ENCODE results near the gene NRIP1. TPM values are rescaled to one million over a fixed set of nuclear protein-coding genes. Genes with fewer than 3 reads are reported as not detected.

NRIP1 gene
- total RNA-seq, 1 experiment from 2014 or later = 10.4 TPM

DNA sequence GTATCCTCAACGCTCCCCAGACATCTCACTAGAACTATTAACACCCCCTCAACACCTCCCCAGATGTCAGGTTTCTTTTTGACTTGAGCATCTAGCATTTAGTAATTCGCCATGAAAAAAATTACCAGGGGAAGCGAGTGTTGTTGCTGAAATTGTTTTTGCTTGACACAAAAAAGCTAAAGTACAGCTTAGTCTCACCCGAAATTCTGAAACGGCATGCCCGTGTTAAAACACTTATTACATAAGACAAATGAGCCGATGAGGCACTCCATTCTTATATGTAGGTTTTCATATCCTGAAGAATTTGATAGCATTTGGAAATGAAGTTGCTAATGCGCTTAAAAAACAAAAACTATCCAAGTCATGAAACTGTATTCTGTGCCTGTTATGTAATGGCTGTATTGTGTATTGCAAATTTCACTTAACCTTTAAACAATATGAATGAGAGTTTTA lies 1.3 kb upstream of the NRIP1 start:
- DNase-seq = no peak
- H2AK5ac ChIP-seq (ENCODE audit: insufficient read length, low read length) = no peak overlapping the region

More for the DNA sequence above, 1.3 kb upstream of the NRIP1 start:
- no peak overlapping the region for H2BK12ac ChIP-seq (ENCODE audit: insufficient read length, low read depth, low read length)
- no peaks in the 10 kb centered on the region for H3K9me3 ChIP-seq (ENCODE audit: control insufficient read depth, low read depth, low read length)
- H3K79me1 ChIP-seq (ENCODE audit: insufficient read depth, low read depth, low read length, poor library complexity, severe bottlenecking) = no peaks in the 10 kb centered on the region
- no peak overlapping the region for H2AFZ ChIP-seq (ENCODE audit: low read length)
- H3K23me2 ChIP-seq (ENCODE audit: insufficient read length, low read depth, low read length, poor library complexity, severe bottlenecking) = peaks cover 9% of the 10 kb centered on the region
- Mint-ChIP-seq H3K4me3 (peak overlapping the region; percentile 89 to 94), H3K27me3 (ENCODE audit: low read depth) (peaks cover 35% of the 10 kb centered on the region), H3K36me3 (ENCODE audit: insufficient read depth in 1 of 3, low read depth in 3 of 3) (no peaks in the 10 kb centered on the region; a peak in 1 of 7 replicates), H3K27ac (no peak overlapping the region), H3K9me3 (no peaks in the 10 kb centered on the region), H3K4me1 (peaks cover 37 to 38% of the 10 kb centered on the region in 2 experiments)
- no peak overlapping the region for H4K5ac ChIP-seq (ENCODE audit: insufficient read length, low read depth, low read length)
- no peak overlapping the region for H2BK120ac ChIP-seq (ENCODE audit: low read depth, low read length, poor library complexity, severe bottlenecking)
- no peak overlapping the region for H3T11ph ChIP-seq (ENCODE audit: low read length)
- no peak overlapping the region for H3K14ac ChIP-seq (ENCODE audit: insufficient read depth, low read length)
- H2BK5ac ChIP-seq (ENCODE audit: insufficient read length, low read length) = no peak overlapping the region
- no CpG with 5 or more reads among the region's 8 CpGs for WGBS (ENCODE audit: extremely low coverage, insufficient read length, low lambda C conversion rate)
- H2BK15ac ChIP-seq (ENCODE audit: low read depth, low read length) = no peak overlapping the region
- H4K20me1 ChIP-seq (ENCODE audit: control insufficient read depth, insufficient read depth, insufficient read length) = no peaks in the 10 kb centered on the region
- H3K9ac ChIP-seq (ENCODE audit: extremely low read depth, insufficient read length, low read length) = no peak overlapping the region
- H3K18ac ChIP-seq (ENCODE audit: insufficient read length, low read depth, low read length) = no peak overlapping the region
- H3K27ac ChIP-seq (ENCODE audit: insufficient read length, low read depth, low read length) = no peak overlapping the region
- H3K4me2 ChIP-seq (ENCODE audit: insufficient read depth, insufficient read length, low read length) = peak overlapping the region; percentile 52
- H3K79me2 ChIP-seq (ENCODE audit: insufficient read depth, low read length) = peaks cover 3% of the 10 kb centered on the region; the same call in 1 of the 2 replicates
- H3K4ac ChIP-seq (ENCODE audit: low read depth, low read length) = no peak overlapping the region
- H4K8ac ChIP-seq (replicated peaks; ENCODE audit: insufficient read length, low read depth, low read length) = no peak overlapping the region
- no peak overlapping the region for H3K23ac ChIP-seq (ENCODE audit: insufficient read length, low read depth, low read length)
- H3K27me3 ChIP-seq (ENCODE audit: insufficient read depth, low read length) = peaks cover 3% of the 10 kb centered on the region; the same call in 1 of the 2 replicates
- no peak overlapping the region for H3K56ac ChIP-seq (ENCODE audit: insufficient read length, low read depth, low read length)
- TF ChIP-seq, protein P1, sequence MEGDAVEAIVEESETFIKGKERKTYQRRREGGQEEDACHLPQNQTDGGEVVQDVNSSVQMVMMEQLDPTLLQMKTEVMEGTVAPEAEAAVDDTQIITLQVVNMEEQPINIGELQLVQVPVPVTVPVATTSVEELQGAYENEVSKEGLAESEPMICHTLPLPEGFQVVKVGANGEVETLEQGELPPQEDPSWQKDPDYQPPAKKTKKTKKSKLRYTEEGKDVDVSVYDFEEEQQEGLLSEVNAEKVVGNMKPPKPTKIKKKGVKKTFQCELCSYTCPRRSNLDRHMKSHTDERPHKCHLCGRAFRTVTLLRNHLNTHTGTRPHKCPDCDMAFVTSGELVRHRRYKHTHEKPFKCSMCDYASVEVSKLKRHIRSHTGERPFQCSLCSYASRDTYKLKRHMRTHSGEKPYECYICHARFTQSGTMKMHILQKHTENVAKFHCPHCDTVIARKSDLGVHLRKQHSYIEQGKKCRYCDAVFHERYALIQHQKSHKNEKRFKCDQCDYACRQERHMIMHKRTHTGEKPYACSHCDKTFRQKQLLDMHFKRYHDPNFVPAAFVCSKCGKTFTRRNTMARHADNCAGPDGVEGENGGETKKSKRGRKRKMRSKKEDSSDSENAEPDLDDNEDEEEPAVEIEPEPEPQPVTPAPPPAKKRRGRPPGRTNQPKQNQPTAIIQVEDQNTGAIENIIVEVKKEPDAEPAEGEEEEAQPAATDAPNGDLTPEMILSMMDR (conservative IDR thresholded peaks at IDR 0.05) = no peak
- H2BK20ac ChIP-seq (ENCODE audit: low read depth, low read length, poor library complexity, severe bottlenecking) = no peak overlapping the region
- H3K4me1 ChIP-seq (ENCODE audit: insufficient read depth, low read length) = no peaks in the 10 kb centered on the region
- no peak overlapping the region for H4K91ac ChIP-seq (ENCODE audit: insufficient read length, low read depth, low read length)
